ENCODE measurements around the gene DLL1.

Gene DLL1

DNA sequence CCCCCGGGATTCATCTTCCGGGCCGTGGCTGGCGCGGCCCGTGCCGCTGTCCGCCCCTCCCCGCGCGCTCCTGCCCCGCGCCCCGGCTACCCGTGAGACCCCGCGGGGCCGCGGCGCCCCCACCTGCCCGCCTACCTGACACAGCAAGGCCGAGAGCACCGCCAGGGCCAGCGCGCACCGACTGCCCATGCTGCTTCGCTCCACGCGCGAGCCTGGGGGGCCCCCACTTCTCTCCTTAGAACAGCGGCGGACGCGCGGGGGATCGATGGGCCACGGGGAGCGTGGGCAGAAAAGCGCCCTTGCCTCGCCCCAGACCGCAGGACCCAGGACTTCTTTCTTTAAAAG lies 955 bp downstream of the DLL1 start:
- Histone ChIP-seq H3K27me3 (ENCODE audit: control insufficient read depth in 2 of 2, insufficient read depth in 2 of 2, low read length in 2 of 2) (peaks cover 39 to 44% of the 10 kb centered on the region in 2 donors), H3K9me3 (ENCODE audit: control insufficient read depth in 2 of 2, low read length in 2 of 2) (no peaks in the 10 kb centered on the region), H3K4me3 (ENCODE audit: low read length in 2 of 2) (peak overlapping the region; percentile 73 to 76), H3K36me3 (ENCODE audit: control insufficient read depth in 2 of 2, insufficient read depth in 2 of 2, low read length in 2 of 2) (peaks cover 3 to 5% of the 10 kb centered on the region in 2 donors), H3K4me1 (ENCODE audit: control insufficient read depth in 2 of 2, insufficient read depth in 2 of 2, low read length in 2 of 2) (peaks cover 24 to 38% of the 10 kb centered on the region in 2 donors), H3K9ac (ENCODE audit: low read depth in 1 of 2, low read length in 2 of 2) (peak overlapping the region; percentile 24 to 52), H3K27ac (ENCODE audit: low read depth in 2 of 2, low read length in 2 of 2) (peak overlapping the region; percentile 65 to 78)

DNA sequence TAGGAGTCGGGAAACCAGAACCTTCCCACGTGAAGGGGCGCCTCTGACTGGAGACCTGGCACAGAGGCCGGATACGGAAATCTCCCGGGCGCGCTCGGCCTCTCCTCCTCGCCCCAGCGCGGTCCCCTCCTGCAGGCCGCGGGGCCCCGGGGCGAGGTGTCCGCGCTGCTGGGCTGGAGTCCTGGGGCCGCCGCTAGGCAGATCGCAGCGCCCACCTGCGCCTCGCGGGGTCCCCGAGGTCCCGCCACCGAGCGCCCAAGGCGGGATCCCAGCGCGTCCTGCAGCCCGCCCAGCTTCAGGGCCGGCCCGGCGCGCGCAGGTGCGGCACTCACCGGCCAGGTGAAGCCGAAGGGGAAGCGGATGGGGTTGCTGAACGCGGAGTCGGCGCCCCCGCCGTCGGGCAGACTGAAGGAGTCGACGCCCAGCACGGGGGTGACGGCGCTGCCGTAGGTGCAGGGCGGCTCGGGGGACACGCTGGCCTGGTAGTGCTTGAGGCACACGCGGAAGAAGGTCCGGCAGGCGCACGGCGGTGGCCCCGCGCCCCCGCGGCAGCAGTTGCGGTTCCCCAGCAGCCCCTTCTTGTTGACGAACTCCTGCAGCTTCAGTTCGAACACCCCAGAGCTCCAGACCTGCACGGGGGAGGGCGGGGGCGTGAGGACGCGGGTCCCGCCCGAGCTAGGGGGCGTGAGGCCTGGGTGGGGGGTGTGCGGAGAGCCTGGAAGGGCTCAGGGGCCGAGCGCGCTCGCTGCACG lies 1.5 kb downstream of the DLL1 start:
- peaks cover 23 to 38% of the 10 kb centered on the region in 2 donors for H3K4me1 ChIP-seq (ENCODE audit: control insufficient read depth in 2 of 2, insufficient read depth in 2 of 2, low read length in 2 of 2)
- no peaks in the 10 kb centered on the region for H3K9me3 ChIP-seq (ENCODE audit: control insufficient read depth in 2 of 2, low read length in 2 of 2)
- H3K36me3 ChIP-seq (ENCODE audit: control insufficient read depth in 2 of 2, insufficient read depth in 2 of 2, low read length in 2 of 2): peaks cover 5 to 7% of the 10 kb centered on the region in 2 donors
- H3K27ac ChIP-seq (ENCODE audit: low read depth in 2 of 2, low read length in 2 of 2): peak overlapping the region; percentile 65 to 78
- H3K9ac ChIP-seq (ENCODE audit: low read depth in 1 of 2, low read length in 2 of 2): peak overlapping the region; percentile 34 to 52
- H3K27me3 ChIP-seq (ENCODE audit: control insufficient read depth in 2 of 2, insufficient read depth in 2 of 2, low read length in 2 of 2): peaks cover 34 to 40% of the 10 kb centered on the region in 2 donors
- peak overlapping the region; percentile 73 to 76 for H3K4me3 ChIP-seq (ENCODE audit: low read length in 2 of 2)

DNA sequence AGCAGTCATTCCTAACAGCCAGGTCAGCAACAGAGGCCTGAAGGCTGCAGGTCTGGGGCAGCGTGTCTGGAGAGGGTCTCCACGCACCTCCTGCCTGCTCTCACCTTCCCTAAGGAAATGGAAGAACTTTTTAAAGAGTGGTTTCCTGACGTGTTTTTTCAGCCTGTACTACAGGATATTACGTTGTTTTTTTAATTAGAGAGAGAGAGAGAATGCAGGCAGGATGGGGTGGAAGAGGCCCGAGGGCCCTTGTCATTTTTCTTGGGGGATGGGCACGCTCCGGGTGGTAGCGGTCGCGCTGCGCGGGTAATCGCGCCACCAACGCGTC lies 2.1 kb downstream of the DLL1 start:
- H3K9me3 ChIP-seq (ENCODE audit: control insufficient read depth in 2 of 2, low read length in 2 of 2): no peaks in the 10 kb centered on the region
- H3K27me3 ChIP-seq (ENCODE audit: control insufficient read depth in 2 of 2, insufficient read depth in 2 of 2, low read length in 2 of 2): peaks cover 28 to 37% of the 10 kb centered on the region in 2 donors
- H3K4me1 ChIP-seq (ENCODE audit: control insufficient read depth in 2 of 2, insufficient read depth in 2 of 2, low read length in 2 of 2): peaks cover 23 to 37% of the 10 kb centered on the region in 2 donors
- H3K36me3 ChIP-seq (ENCODE audit: control insufficient read depth in 2 of 2, insufficient read depth in 2 of 2, low read length in 2 of 2): peaks cover 6 to 9% of the 10 kb centered on the region in 2 donors
- peak overlapping the region; percentile 65 to 78 for H3K27ac ChIP-seq (ENCODE audit: low read depth in 2 of 2, low read length in 2 of 2)
- H3K9ac ChIP-seq (ENCODE audit: low read depth in 1 of 2, low read length in 2 of 2): peak overlapping the region; percentile 34 to 52
- H3K4me3 ChIP-seq (ENCODE audit: low read length in 2 of 2): peak overlapping the region; percentile 73 to 76

DNA sequence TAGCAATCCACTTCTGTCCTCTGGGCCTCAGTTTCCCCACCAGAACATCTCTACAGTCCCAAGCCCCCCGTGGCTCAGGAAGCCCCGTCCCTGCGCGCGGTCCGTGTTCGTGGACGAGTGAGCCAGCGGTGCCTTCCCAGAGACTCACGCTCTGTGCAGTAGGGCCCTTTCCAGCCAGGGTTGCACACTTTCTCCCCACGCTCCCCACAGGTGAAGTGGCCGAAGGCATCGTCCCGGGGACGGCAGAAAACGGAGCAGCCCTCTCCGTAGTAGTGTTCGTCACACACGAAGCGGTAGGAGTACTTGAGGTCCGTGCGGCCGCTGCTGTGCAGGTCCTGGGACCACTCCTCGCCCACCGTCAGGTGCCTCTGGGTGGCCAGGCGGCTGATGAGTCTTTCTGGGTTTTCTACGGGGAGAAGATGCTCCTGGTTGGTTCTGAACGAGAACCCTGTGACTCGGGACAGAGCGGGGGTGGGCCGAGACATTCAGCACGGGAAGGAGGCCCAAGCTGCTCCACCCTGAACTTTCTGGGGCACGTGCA lies 2.7 kb downstream of the DLL1 start:
- Histone ChIP-seq H3K4me1 (ENCODE audit: control insufficient read depth in 2 of 2, insufficient read depth in 2 of 2, low read length in 2 of 2) (peaks cover 23 to 31% of the 10 kb centered on the region in 2 donors), H3K36me3 (ENCODE audit: control insufficient read depth in 2 of 2, insufficient read depth in 2 of 2, low read length in 2 of 2) (peaks cover 9 to 12% of the 10 kb centered on the region in 2 donors), H3K27ac (ENCODE audit: low read depth in 2 of 2, low read length in 2 of 2) (peak overlapping the region; percentile 9 to 32), H3K9me3 (ENCODE audit: control insufficient read depth in 2 of 2, low read length in 2 of 2) (no peaks in the 10 kb centered on the region), H3K9ac (ENCODE audit: low read depth in 1 of 2, low read length in 2 of 2) (peak overlapping the region; percentile 34 to 47), H3K4me3 (ENCODE audit: low read length in 2 of 2) (peak overlapping the region; percentile 43 to 76), H3K27me3 (ENCODE audit: control insufficient read depth in 2 of 2, insufficient read depth in 2 of 2, low read length in 2 of 2) (peaks cover 22 to 32% of the 10 kb centered on the region in 2 donors)

DNA sequence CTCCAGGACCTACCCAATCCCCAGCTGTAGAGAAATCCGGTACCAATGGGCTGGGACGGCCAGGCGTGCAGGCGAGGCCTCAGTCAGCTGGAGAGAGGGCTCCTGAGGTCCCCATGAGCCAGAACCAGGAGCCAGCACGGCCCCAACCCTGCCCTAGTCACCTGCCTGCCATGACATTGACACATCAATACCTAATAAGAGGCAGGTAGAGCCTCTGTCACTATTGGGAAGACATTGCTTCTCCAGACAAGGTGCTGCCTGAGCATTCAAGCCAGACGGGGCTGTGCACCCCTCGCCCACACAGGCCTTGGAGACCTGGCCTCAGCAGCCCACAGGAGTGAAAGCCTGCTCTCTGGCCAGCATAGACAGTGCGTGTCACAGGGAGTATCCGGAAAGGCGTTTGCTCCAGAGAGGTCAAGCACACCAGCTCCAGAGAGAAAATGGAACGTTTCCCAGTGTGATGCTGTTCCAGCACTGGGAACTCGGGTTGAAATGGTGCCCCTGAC lies 3.5 kb downstream of the DLL1 start:
- H3K27ac ChIP-seq (ENCODE audit: low read depth in 2 of 2, low read length in 2 of 2): peak overlapping the region; percentile 43 to 67
- peak overlapping the region in 1 of 2 donors; percentile 32 for H3K9ac ChIP-seq (ENCODE audit: low read depth in 1 of 2, low read length in 2 of 2)
- peaks cover 9 to 19% of the 10 kb centered on the region in 2 donors for H3K36me3 ChIP-seq (ENCODE audit: control insufficient read depth in 2 of 2, insufficient read depth in 2 of 2, low read length in 2 of 2)
- H3K27me3 ChIP-seq (ENCODE audit: control insufficient read depth in 2 of 2, insufficient read depth in 2 of 2, low read length in 2 of 2): peaks cover 15 to 25% of the 10 kb centered on the region in 2 donors
- H3K4me1 ChIP-seq (ENCODE audit: control insufficient read depth in 2 of 2, insufficient read depth in 2 of 2, low read length in 2 of 2): peaks cover 19 to 25% of the 10 kb centered on the region in 2 donors
- H3K9me3 ChIP-seq (ENCODE audit: control insufficient read depth in 2 of 2, low read length in 2 of 2): no peaks in the 10 kb centered on the region
- peak overlapping the region; percentile 8 to 76 for H3K4me3 ChIP-seq (ENCODE audit: low read length in 2 of 2)

DNA sequence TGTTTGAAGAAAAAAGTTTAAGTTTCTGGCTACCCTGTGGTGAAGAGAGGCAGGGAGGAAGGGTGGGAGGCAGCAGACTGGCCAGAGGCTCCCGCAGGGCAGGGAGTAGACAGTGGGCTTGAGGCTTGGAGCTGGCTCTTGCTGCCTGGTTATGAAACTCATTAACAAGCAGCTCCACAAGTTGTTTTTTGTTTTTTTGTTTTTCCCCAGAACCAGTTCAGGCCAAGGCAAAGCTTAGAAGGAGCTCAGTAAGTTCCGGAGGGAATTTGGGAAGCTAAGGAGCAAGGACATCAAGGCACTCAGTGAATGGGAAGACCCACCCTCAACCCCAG lies 4.0 kb downstream of the DLL1 start:
- peak overlapping the region; percentile 43 to 67 for H3K27ac ChIP-seq (ENCODE audit: low read depth in 2 of 2, low read length in 2 of 2)
- H3K36me3 ChIP-seq (ENCODE audit: control insufficient read depth in 2 of 2, insufficient read depth in 2 of 2, low read length in 2 of 2): peaks cover 9 to 19% of the 10 kb centered on the region in 2 donors
- H3K27me3 ChIP-seq (ENCODE audit: control insufficient read depth in 2 of 2, insufficient read depth in 2 of 2, low read length in 2 of 2): peaks cover 13 to 20% of the 10 kb centered on the region in 2 donors
- H3K4me1 ChIP-seq (ENCODE audit: control insufficient read depth in 2 of 2, insufficient read depth in 2 of 2, low read length in 2 of 2): peaks cover 16 to 23% of the 10 kb centered on the region in 2 donors
- peak overlapping the region in 1 of 2 donors; percentile 76 for H3K4me3 ChIP-seq (ENCODE audit: low read length in 2 of 2)
- H3K9me3 ChIP-seq (ENCODE audit: control insufficient read depth in 2 of 2, low read length in 2 of 2): no peaks in the 10 kb centered on the region
- H3K9ac ChIP-seq (ENCODE audit: low read depth in 1 of 2, low read length in 2 of 2): no peak overlapping the region

DNA sequence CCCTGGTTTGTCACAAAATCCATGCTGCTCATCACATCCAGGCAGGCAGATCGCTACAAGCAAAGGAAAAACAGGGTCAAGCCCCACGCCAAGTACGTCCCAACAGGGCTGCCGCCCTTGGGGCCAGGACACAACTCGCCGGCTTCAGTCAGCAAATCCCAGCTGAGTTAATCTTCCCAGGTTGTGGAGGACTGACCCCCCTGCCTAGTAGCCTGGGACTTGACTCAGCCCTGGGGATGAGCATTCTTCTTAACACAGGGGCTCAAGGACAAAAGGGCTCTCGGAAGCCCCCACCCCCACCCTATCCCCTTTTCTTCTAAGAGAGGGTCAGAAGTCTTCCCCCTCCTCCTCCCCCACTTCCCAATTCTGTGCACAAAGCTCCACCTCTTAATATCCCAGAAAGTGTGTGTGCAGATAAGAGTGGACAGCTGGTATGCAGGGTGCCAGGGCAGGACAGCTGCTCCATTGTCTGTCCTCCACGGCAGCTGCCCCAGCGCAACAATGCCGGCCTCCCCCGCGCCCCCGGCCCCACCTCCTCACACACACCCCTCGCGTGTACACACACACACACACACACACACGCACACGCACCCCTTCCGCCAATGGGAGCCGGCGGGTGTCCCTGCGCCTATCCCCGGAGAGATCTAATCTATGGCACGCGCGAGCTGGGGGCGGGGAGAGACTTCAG lies 4.5 kb downstream of the DLL1 start:
- Histone ChIP-seq H3K9me3 (ENCODE audit: control insufficient read depth in 2 of 2, low read length in 2 of 2) (no peaks in the 10 kb centered on the region), H3K36me3 (ENCODE audit: control insufficient read depth in 2 of 2, insufficient read depth in 2 of 2, low read length in 2 of 2) (peaks cover 9 to 19% of the 10 kb centered on the region in 2 donors), H3K4me3 (ENCODE audit: low read length in 2 of 2) (peak overlapping the region in 1 of 2 donors; percentile 76), H3K9ac (ENCODE audit: low read depth in 1 of 2, low read length in 2 of 2) (no peak overlapping the region), H3K27me3 (ENCODE audit: control insufficient read depth in 2 of 2, insufficient read depth in 2 of 2, low read length in 2 of 2) (peaks cover 13 to 18% of the 10 kb centered on the region in 2 donors), H3K27ac (ENCODE audit: low read depth in 2 of 2, low read length in 2 of 2) (peak overlapping the region; percentile 43 to 67), H3K4me1 (ENCODE audit: control insufficient read depth in 2 of 2, insufficient read depth in 2 of 2, low read length in 2 of 2) (peaks cover 19 to 22% of the 10 kb centered on the region in 2 donors)

DNA sequence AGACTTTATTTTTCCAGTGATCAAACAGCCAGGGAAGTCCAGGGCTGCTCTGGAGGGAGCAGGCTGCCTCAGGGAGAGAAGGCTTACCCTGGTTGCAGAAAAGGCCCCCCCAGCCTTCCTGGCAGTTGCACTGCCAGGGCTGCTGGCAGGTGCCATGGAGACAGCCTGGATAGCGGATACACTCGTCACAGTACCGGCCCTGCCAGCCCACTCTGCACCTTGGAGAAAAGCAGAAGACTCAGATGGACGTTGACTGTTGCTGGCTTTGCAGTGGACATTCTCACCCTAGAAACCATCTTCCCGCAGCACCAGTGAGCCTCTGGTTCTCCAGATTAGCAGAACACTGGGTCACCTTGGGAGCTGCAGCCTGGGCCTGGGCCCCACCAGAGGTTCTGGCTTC lies 5.4 kb downstream of the DLL1 start:
- peaks cover 13 to 18% of the 10 kb centered on the region in 2 donors for H3K27me3 ChIP-seq (ENCODE audit: control insufficient read depth in 2 of 2, insufficient read depth in 2 of 2, low read length in 2 of 2)
- no peak overlapping the region for H3K4me3 ChIP-seq (ENCODE audit: low read length in 2 of 2)
- H3K9ac ChIP-seq (ENCODE audit: low read depth in 1 of 2, low read length in 2 of 2): no peak overlapping the region
- peaks cover 9 to 19% of the 10 kb centered on the region in 2 donors for H3K36me3 ChIP-seq (ENCODE audit: control insufficient read depth in 2 of 2, insufficient read depth in 2 of 2, low read length in 2 of 2)
- H3K27ac ChIP-seq (ENCODE audit: low read depth in 2 of 2, low read length in 2 of 2): no peak overlapping the region
- H3K9me3 ChIP-seq (ENCODE audit: control insufficient read depth in 2 of 2, low read length in 2 of 2): no peaks in the 10 kb centered on the region
- peaks cover 28 to 30% of the 10 kb centered on the region in 2 donors for H3K4me1 ChIP-seq (ENCODE audit: control insufficient read depth in 2 of 2, insufficient read depth in 2 of 2, low read length in 2 of 2)

DNA sequence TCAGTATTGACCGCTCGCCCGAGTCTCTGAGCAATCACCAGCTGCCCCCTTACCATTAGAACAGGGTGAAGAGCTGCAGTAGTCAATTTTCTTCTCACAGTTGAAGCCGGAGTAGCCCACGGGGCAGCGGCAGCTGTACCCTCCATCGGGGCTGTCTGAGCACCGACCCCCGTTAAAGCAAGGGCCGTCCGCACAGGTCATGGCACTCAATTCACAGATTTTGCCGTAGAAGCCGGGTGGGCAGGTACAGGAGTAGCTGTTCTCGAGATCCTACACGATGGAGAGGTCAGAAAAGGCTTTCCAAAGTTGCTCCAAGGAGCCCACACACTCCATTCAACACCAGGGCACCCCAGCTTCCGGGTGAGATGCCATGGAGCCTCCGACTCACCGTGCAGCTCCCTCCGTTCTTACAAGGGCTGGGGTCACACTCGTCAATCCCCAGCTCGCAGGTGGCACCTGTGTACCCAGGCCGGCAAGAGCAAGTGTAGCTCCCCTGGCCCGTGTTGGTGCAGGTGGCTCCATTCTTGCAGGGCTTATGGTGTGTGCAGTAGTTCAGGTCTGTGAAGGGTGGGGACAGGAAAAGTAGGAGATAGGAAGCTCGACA lies 5.9 kb downstream of the DLL1 start:
- Histone ChIP-seq H3K27ac (ENCODE audit: low read depth in 2 of 2, low read length in 2 of 2) (no peak overlapping the region), H3K36me3 (ENCODE audit: control insufficient read depth in 2 of 2, insufficient read depth in 2 of 2, low read length in 2 of 2) (peaks cover 9 to 19% of the 10 kb centered on the region in 2 donors), H3K4me3 (ENCODE audit: low read length in 2 of 2) (no peak overlapping the region), H3K4me1 (ENCODE audit: control insufficient read depth in 2 of 2, insufficient read depth in 2 of 2, low read length in 2 of 2) (peaks cover 33 to 34% of the 10 kb centered on the region in 2 donors), H3K9me3 (ENCODE audit: control insufficient read depth in 2 of 2, low read length in 2 of 2) (no peaks in the 10 kb centered on the region), H3K9ac (ENCODE audit: low read depth in 1 of 2, low read length in 2 of 2) (no peak overlapping the region), H3K27me3 (ENCODE audit: control insufficient read depth in 2 of 2, insufficient read depth in 2 of 2, low read length in 2 of 2) (peaks cover 13 to 18% of the 10 kb centered on the region in 2 donors)
